GM10266 (cell line): ENCODE results near the gene LAMB4.

ENCODE experiments used
- DNase-seq: peaks from one replicate; pipeline ENCODE4 v3.0.0; 2012; ENCODE audit errors: extremely low spot score
- CTCF ChIP-seq: IDR thresholded peaks from 2 replicates; pipeline ENCODE4 v1.5.1; 2012; ENCODE audit warnings: mild to moderate bottlenecking, low read depth; ENCODE audit not compliant: control insufficient read depth, insufficient read depth; ENCODE audit errors: missing control alignments

Gene LAMB4

GRCh38 chr7:107999779-108000560 lies 130.2 kb downstream of the LAMB4 start:
- TF ChIP-seq CTCF: no peak
- no peak for DNase-seq

- no peak for DNase-seq
- TF ChIP-seq CTCF: no peak
These were observed 131.3 kb downstream of the LAMB4 start for GRCh38 chr7:107998660-107999480.

GRCh38 chr7:107998150-107998549 lies 132.0 kb downstream of the LAMB4 start:
- DNase-seq: no peak
- TF ChIP-seq CTCF: no peak

GRCh38 chr7:107996072-107996882 lies 133.9 kb downstream of the LAMB4 start:
- no peak for DNase-seq
- TF ChIP-seq CTCF: no peak

- TF ChIP-seq CTCF: no peak
- DNase-seq: no peak
These were observed 134.7 kb downstream of the LAMB4 start for GRCh38 chr7:107995184-107996071.

- DNase-seq: no peak
These were observed 135.6 kb downstream of the LAMB4 start for GRCh38 chr7:107994421-107995030.

More at GRCh38 chr7:107994421-107995030, 135.6 kb downstream of the LAMB4 start:
- no peak for TF ChIP-seq CTCF
